Epithelial cell of esophagus (primary cell): ENCODE measurements around the gene ALDH3B1.

Source experiments
- DNase-seq: peaks from one replicate; pipeline ENCODE4 v3.0.0; 2010; ENCODE audit warnings: low read depth
- H3K4me3 ChIP-seq: 2 replicates; pipeline ENCODE4 v1.5.1; 2011; ENCODE audit warnings: mild to moderate bottlenecking, low read length, control low read depth
- CTCF ChIP-seq: IDR thresholded peaks from 2 replicates; pipeline ENCODE4 v1.5.1; 2011; ENCODE audit warnings: low read depth, mild to moderate bottlenecking, low read length, control low read depth, inconsistent platforms; ENCODE audit not compliant: insufficient read depth; ENCODE audit errors: missing control alignments

Gene ALDH3B1

GRCh38 chr11:68039526-68040086, 29.5 kb downstream of the ALDH3B1 start:
- no peak for TF ChIP-seq CTCF
- no peak for DNase-seq

GRCh38 chr11:68040101-68040956, 30.2 kb downstream of the ALDH3B1 start:
- no peak for TF ChIP-seq CTCF
- peak; percentile 53 for DNase-seq

More at GRCh38 chr11:68039526-68040086, 29.5 kb downstream of the ALDH3B1 start:
- peak overlapping the region; percentile 71 for H3K4me3 ChIP-seq

GRCh38 chr11:68040957-68041591, 30.9 kb downstream of the ALDH3B1 start:
- DNase-seq, result no peak
- no peak for TF ChIP-seq CTCF

More at GRCh38 chr11:68040101-68040956, 30.2 kb downstream of the ALDH3B1 start:
- peak overlapping the region; percentile 71 for H3K4me3 ChIP-seq

GRCh38 chr11:68041617-68042218, 31.6 kb downstream of the ALDH3B1 start:
- DNase-seq, result no peak

More at GRCh38 chr11:68040957-68041591, 30.9 kb downstream of the ALDH3B1 start:
- peak overlapping the region; percentile 71 for H3K4me3 ChIP-seq

GRCh38 chr11:68042219-68043028, 32.3 kb downstream of the ALDH3B1 start:
- no peak for TF ChIP-seq CTCF
- no peak overlapping the region for H3K4me3 ChIP-seq
- no peak for DNase-seq

More at GRCh38 chr11:68041617-68042218, 31.6 kb downstream of the ALDH3B1 start:
- TF ChIP-seq CTCF, result no peak
- H3K4me3 ChIP-seq, result no peak overlapping the region

GRCh38 chr11:68043029-68043348, 32.9 kb downstream of the ALDH3B1 start:
- no peak overlapping the region for H3K4me3 ChIP-seq
- no peak for DNase-seq
- TF ChIP-seq CTCF, result no peak
